B cell (primary cell): Measurements from ENCODE around the gene EYS. TPM values are rescaled to one million over a fixed set of nuclear protein-coding genes. Genes with fewer than 3 reads are reported as not detected.

Source experiments
- ATAC-seq: fragments of 200-7000 bp; cut with Tn5 transposase; one replicate; pipeline ENCODE4 v1.10.0; 2021; ENCODE audit warnings: low read depth, mild to moderate bottlenecking, moderate number of reproducible peaks, moderate library complexity
- CTCF ChIA-PET: fragments of 350-600 bp; sonication (Branson Sonifier 250); formaldehyde crosslinking; loops from one replicate; lab custom pipeline; 2021; ENCODE audit warnings: antibody characterized with exemption, inconsistent platforms; lab: Charles Lee
- POLR2A ChIA-PET: fragments of 350-600 bp; sonication (Branson Sonifier 250); formaldehyde crosslinking; loops from one replicate; lab custom pipeline; 2021; ENCODE audit warnings: antibody characterized with exemption; lab: Charles Lee
- DNase-seq: peaks from one replicate; pipeline ENCODE4 v3.0.0; 2013
- H2AFZ ChIP-seq: 2 replicates; pipeline ENCODE4 v1.6.1; 2012; ENCODE audit warnings: mild to moderate bottlenecking, low read depth, low read length; ENCODE audit not compliant: insufficient read depth, poor library complexity, severe bottlenecking
- H3K27ac ChIP-seq, 2 donors: 1 replicate in 1 of 2; 2 replicates in 1 of 2; pipeline ENCODE4 v1.5.1; 2012 to 2013; ENCODE audit warnings: low read length in 2 of 2, mild to moderate bottlenecking in 2 of 2, moderate library complexity in 1 of 2
- H3K27me3 ChIP-seq, 4 experiments: fragments of 200-600 bp in 1 of 4; sonication (generic) in 1 of 4; replicated peaks in 1 of 4; 1 replicate in 2 of 4; 2 replicates in 2 of 4; pipeline versions ENCODE4 v1.6.1 to v1.7.0; 2013 to 2016; ENCODE audit warnings: low read length in 3 of 4, mild to moderate bottlenecking in 2 of 4, mixed read lengths in 1 of 4, moderate library complexity in 1 of 4; ENCODE audit not compliant: insufficient read depth in 4 of 4, control insufficient read depth in 3 of 4; ENCODE audit errors: control extremely low read depth in 1 of 4
- H3K36me3 ChIP-seq, 2 experiments: replicated peaks in 1 of 2; 1 replicate in 1 of 2; 2 replicates in 1 of 2; pipeline versions ENCODE4 v1.6.1 to v1.7.1; 2013; ENCODE audit warnings: low read length in 1 of 2; ENCODE audit not compliant: insufficient read depth in 2 of 2, control insufficient read depth in 1 of 2; ENCODE audit errors: control extremely low read depth in 1 of 2, extremely low read depth in 1 of 2
- H3K4me1 ChIP-seq, 2 donors: fragments of 200-600 bp in 1 of 2; sonication (generic) in 1 of 2; 1 replicate in 1 of 2; 2 replicates in 1 of 2; pipeline versions ENCODE4 v1.5.1 to v1.6.1; 2013 to 2017; ENCODE audit warnings: low read length in 2 of 2; ENCODE audit not compliant: control insufficient read depth in 2 of 2, insufficient read depth in 2 of 2
- H3K4me2 ChIP-seq: replicated peaks from 2 replicates; pipeline ENCODE3; 2012; ENCODE audit warnings: mild to moderate bottlenecking, low read depth, low read length; ENCODE audit not compliant: poor library complexity, severe bottlenecking
- H3K4me3 ChIP-seq, 5 experiments: fragments of 200-600 bp in 1 of 5; sonication (generic) in 1 of 5; 1 replicate in 3 of 5; 2 replicates in 2 of 5; pipeline versions ENCODE4 v1.5.1 to v1.7.0; 2011 to 2016; ENCODE audit warnings: low read length in 4 of 5, mild to moderate bottlenecking in 4 of 5, low read depth in 2 of 5, control low read depth in 1 of 5, moderate library complexity in 1 of 5; ENCODE audit not compliant: insufficient read depth in 1 of 5; ENCODE audit errors: control extremely low read depth in 1 of 5, extremely low read depth in 1 of 5
- H3K79me2 ChIP-seq: fragments of 200-600 bp; sonication (generic); one replicate; pipeline ENCODE4 v1.6.0; 2016; ENCODE audit warnings: low read length; ENCODE audit not compliant: control insufficient read depth, insufficient read depth
- H3K9ac ChIP-seq: fragments of 200-600 bp; sonication (generic); 2 replicates; pipeline ENCODE4 v1.6.1; 2017; ENCODE audit warnings: mild to moderate bottlenecking, low read length, moderate library complexity
- H3K9me3 ChIP-seq, 3 donors: one replicate each; pipeline versions ENCODE4 v1.6.1 to v1.7.1; 2013; ENCODE audit warnings: low read length in 2 of 3; ENCODE audit not compliant: control insufficient read depth in 2 of 3, insufficient read depth in 1 of 3; ENCODE audit errors: control extremely low read depth in 1 of 3
- H4K20me1 ChIP-seq: 2 replicates; pipeline ENCODE4 v1.6.0; 2012; ENCODE audit warnings: mild to moderate bottlenecking, low read length; ENCODE audit not compliant: insufficient read depth, control insufficient read depth, poor library complexity, severe bottlenecking
- H3K27ac Mint-ChIP-seq: one replicate; pipeline ENCODE4 v1.8.0; 2021; ENCODE audit warnings: mixed read lengths
- H3K27me3 Mint-ChIP-seq: one replicate; pipeline ENCODE4 v1.8.0; 2021; ENCODE audit warnings: mixed read lengths
- H3K4me1 Mint-ChIP-seq: one replicate; pipeline ENCODE4 v1.8.0; 2021; ENCODE audit warnings: mixed read lengths
- H3K4me3 Mint-ChIP-seq: one replicate; pipeline ENCODE4 v1.8.0; 2021; ENCODE audit warnings: mixed read lengths
- H3K9me3 Mint-ChIP-seq: one replicate; pipeline ENCODE4 v1.8.0; 2022; ENCODE audit warnings: mixed read lengths; ENCODE audit not compliant: insufficient read depth
- EZH2 ChIP-seq: IDR thresholded peaks from 2 replicates; pipeline ENCODE4 v1.6.1; 2012; ENCODE audit warnings: borderline replicate concordance, low read depth, mild to moderate bottlenecking, moderate library complexity, low read length; ENCODE audit not compliant: insufficient read depth, poor library complexity, severe bottlenecking
- whole genome bisulfite sequencing: methylation state at CpG from one replicate; pipeline ENCODE4 v1.1.5; 2013; ENCODE audit warnings: missing lambda C conversion rate; ENCODE audit not compliant: insufficient coverage; 5-methylcytosine and 5-hydroxymethylcytosine counted together
- intact Hi-C: fragments of 100-400 bp; cut with micrococcal nuclease; formaldehyde crosslinking; loops from one replicate; pipeline ENCODE4 v1.10.0; 2022
- polyA plus RNA-seq: library from polyadenylated mRNA; depleted of rRNA; stranded (reverse); fragments of >200 nt; gene quantifications from 2 replicates; pipeline ENCODE4 v1.2.3, GENCODE V29; 2012
- total RNA-seq, 2 donors: library from RNA; stranded (reverse); fragments of 120-200 nt in 1 of 2; gene quantifications; 1 replicate in 1 of 2; 2 replicates in 1 of 2; pipeline versions ENCODE4 v1.2.3 to v1.2.4, GENCODE V29; 2013 to 2022
- TF ChIP-seq, protein P1 (sequence below): fragments of 200-600 bp; IDR thresholded peaks from one replicate; pipeline ENCODE4 v1.8.0; 2022; ENCODE audit warnings: antibody characterized with exemption, mild to moderate bottlenecking

Gene EYS
- total and polyA plus RNA-seq, 2 donors (not counting 1 experiment from before 2014, with no cell fraction given), result not detected

DNA sequence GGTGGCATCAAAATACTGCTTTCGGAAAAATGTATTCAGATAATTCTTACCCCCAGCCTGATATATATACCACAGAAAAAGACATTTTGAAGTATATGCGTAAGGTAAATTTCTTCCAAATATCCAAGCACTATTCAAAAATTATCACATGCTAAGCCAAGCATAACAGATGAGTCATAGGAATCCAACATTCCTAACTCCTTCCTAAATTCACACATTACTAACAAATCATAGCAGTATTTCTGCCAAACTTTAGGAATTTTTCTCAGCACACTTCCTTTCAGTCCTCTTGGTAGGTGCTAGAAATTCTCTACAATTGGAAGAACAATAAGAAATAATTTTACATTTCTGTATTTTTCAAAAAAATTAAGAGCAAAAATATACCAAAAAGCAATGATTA is 417.5 kb downstream of the EYS start:
- intact Hi-C loops, result no loop called here
- TF ChIP-seq EZH2, result no peak
- TF ChIP-seq, protein P1, sequence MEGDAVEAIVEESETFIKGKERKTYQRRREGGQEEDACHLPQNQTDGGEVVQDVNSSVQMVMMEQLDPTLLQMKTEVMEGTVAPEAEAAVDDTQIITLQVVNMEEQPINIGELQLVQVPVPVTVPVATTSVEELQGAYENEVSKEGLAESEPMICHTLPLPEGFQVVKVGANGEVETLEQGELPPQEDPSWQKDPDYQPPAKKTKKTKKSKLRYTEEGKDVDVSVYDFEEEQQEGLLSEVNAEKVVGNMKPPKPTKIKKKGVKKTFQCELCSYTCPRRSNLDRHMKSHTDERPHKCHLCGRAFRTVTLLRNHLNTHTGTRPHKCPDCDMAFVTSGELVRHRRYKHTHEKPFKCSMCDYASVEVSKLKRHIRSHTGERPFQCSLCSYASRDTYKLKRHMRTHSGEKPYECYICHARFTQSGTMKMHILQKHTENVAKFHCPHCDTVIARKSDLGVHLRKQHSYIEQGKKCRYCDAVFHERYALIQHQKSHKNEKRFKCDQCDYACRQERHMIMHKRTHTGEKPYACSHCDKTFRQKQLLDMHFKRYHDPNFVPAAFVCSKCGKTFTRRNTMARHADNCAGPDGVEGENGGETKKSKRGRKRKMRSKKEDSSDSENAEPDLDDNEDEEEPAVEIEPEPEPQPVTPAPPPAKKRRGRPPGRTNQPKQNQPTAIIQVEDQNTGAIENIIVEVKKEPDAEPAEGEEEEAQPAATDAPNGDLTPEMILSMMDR, result no peak

DNA sequence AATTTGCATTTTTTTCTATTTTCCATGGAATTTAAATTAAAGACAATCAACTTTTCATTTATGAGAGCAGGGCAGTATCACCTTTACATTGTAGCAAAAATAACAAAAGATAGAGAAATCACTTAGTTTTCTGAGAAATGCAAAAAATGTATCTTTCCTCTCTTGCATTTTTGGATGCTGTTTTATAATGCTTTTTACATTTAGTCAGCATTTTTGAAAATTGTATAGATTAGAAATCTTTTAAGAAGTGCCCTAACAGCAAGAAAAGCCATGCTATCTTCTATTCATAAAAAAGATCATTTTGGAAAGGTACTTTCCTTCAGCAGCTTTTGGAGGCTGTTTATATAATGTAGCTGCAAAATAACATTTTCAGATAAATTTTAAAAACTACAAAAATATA is 421.8 kb downstream of the EYS start:
- Mint-ChIP-seq H3K27me3 (no peaks in the 10 kb centered on the region), H3K4me1 (no peaks in the 10 kb centered on the region), H3K9me3 (peaks cover 2% of the 10 kb centered on the region), H3K27ac (no peak overlapping the region), H3K4me3 (no peak overlapping the region)
- ChIA-PET CTCF (no interaction called here), POLR2A (no interaction called here)
- TF ChIP-seq, protein P1, result no peak
- TF ChIP-seq EZH2, result no peak
- no peak for DNase-seq
- Histone ChIP-seq H4K20me1 (no peaks in the 10 kb centered on the region), H3K27me3 (no peaks in the 10 kb centered on the region), H3K9me3 (no peaks in the 10 kb centered on the region), H3K27ac (no peak overlapping the region), H3K4me2 (no peak overlapping the region), H3K79me2 (no peaks in the 10 kb centered on the region), H3K9ac (no peak overlapping the region), H3K4me1 (no peaks in the 10 kb centered on the region), H3K36me3 (no peaks in the 10 kb centered on the region), H3K4me3 (no peak overlapping the region), H2AFZ (no peak overlapping the region)
- intact Hi-C loops, result no loop called here
- ATAC-seq, result no peak

More for the DNA sequence above, 417.5 kb downstream of the EYS start:
- no peaks in the 10 kb centered on the region for H3K4me1 ChIP-seq
- H3K4me3 ChIP-seq, result no peak overlapping the region
- H3K4me2 ChIP-seq, result no peak overlapping the region
- H4K20me1 ChIP-seq, result no peaks in the 10 kb centered on the region
- no peak overlapping the region for H3K27ac Mint-ChIP-seq
- no peak overlapping the region for H3K4me3 Mint-ChIP-seq
- no peak for ATAC-seq
- H3K79me2 ChIP-seq, result no peaks in the 10 kb centered on the region
- no CpG with 5 or more reads among the region's 2 CpGs for WGBS
- ChIA-PET POLR2A (no interaction called here), CTCF (no interaction called here)
- H3K27ac ChIP-seq, result no peak overlapping the region
- H3K27me3 ChIP-seq, result no peaks in the 10 kb centered on the region
- H3K9me3 ChIP-seq, result no peaks in the 10 kb centered on the region
- no peak overlapping the region for H3K9ac ChIP-seq
- H3K9me3 Mint-ChIP-seq, result peaks cover 5% of the 10 kb centered on the region
- no peaks in the 10 kb centered on the region for H3K27me3 Mint-ChIP-seq
- no peak overlapping the region for H2AFZ ChIP-seq
- H3K4me1 Mint-ChIP-seq, result no peaks in the 10 kb centered on the region
- DNase-seq, result no peak
- H3K36me3 ChIP-seq, result no peaks in the 10 kb centered on the region
